Measurements from ENCODE around the gene PBX4.

Gene PBX4

DNA sequence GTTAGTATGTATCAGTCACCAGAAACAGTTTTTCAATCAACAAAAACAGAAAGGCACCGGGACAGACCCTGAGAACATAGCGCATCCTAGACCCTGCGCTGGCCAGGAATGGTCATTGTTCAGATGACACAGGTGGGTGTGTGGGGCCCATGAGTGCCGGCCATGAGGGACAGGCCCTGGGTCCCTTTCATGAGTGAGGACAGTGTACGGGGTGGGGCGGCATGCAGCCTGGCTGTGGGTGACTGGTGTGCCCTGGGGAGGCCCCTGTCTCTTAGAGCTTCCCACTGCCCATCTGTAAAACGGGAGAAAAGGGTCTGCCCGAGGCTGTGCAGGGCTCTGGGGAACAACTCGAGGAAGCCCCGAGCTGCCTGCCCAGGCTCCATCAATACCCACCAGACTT lies 25.8 kb downstream of the PBX4 start:
- DNase-seq (ENCODE audit: low read depth), result no peak
- TF ChIP-seq, protein P1, sequence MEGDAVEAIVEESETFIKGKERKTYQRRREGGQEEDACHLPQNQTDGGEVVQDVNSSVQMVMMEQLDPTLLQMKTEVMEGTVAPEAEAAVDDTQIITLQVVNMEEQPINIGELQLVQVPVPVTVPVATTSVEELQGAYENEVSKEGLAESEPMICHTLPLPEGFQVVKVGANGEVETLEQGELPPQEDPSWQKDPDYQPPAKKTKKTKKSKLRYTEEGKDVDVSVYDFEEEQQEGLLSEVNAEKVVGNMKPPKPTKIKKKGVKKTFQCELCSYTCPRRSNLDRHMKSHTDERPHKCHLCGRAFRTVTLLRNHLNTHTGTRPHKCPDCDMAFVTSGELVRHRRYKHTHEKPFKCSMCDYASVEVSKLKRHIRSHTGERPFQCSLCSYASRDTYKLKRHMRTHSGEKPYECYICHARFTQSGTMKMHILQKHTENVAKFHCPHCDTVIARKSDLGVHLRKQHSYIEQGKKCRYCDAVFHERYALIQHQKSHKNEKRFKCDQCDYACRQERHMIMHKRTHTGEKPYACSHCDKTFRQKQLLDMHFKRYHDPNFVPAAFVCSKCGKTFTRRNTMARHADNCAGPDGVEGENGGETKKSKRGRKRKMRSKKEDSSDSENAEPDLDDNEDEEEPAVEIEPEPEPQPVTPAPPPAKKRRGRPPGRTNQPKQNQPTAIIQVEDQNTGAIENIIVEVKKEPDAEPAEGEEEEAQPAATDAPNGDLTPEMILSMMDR (IDR thresholded peaks at IDR 0.05; ENCODE audit: low read depth, low read length), result no peak
- no peak for TF ChIP-seq POLR2A (IDR thresholded peaks at IDR 0.05; ENCODE audit: extremely low read depth, insufficient read length)
- no peak overlapping the region for H3K4me3 ChIP-seq (ENCODE audit: low read depth, low read length)

DNA sequence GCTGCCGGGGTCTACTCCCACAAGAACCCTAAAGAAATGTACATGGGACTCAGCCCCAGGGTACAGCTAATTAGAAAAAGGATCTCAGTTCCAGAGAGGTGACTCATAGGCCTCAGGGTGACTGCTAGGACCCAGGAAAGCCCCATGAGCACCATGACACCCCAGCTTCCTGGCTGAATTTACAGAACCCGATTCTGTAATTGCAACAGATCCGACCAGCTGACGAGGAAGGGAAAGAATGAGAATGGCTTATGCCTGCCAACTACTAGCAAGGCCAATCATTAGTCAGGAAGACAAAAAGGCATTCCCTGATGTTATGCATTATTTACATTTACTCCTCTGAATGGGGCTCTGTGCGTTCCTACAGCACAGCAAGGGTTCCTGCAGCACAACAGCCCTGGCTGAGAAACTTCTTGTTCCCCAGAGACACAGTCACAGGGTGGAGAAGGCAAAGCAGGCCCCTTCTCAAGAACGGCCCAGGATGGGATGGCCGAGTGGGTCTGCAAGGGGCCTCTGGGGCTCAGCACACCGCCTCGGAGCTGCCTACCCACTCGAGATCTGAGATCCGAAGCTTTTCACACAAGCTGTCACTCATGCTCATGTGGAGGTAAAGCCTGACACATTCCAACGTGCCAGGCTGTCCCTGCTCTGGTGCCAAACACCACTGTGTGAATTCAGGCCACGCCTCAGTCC lies 27.2 kb downstream of the PBX4 start:
- DNase-seq (ENCODE audit: low read depth), result peak; percentile 91
- no peak overlapping the region for H3K4me3 ChIP-seq (ENCODE audit: low read depth, low read length)
- peak; percentile 33; the same call in 1 of the 2 replicates for TF ChIP-seq MYC (IDR thresholded peaks at IDR 0.05; ENCODE audit: low read depth, low read length)
- TF ChIP-seq, protein P2, sequence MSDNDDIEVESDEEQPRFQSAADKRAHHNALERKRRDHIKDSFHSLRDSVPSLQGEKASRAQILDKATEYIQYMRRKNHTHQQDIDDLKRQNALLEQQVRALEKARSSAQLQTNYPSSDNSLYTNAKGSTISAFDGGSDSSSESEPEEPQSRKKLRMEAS (IDR thresholded peaks at IDR 0.05; ENCODE audit: low read depth, low read length), result peak; percentile 64
- TF ChIP-seq, protein P1 (IDR thresholded peaks at IDR 0.05; ENCODE audit: low read depth, low read length), result no peak
- no peak for TF ChIP-seq POLR2A (IDR thresholded peaks at IDR 0.05; ENCODE audit: extremely low read depth, insufficient read length)

DNA sequence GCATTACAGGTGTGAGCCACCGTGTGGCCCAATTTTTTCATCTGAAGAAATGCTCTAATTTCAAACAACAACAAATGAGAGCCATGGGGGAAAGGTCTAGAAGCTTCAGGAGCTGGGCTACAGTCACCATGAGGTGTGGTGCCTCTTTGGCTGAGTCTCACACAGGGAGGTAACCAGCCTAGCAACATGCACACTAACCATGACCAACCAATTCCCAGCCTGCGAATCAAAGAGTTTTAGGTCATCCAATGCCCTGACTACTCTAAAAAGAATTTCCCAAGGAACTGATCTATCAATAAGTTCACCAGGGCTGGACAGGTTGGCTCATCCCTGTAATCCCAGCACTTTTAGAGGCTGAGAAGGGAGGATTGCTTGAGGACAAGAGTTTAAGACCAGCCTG lies 29.9 kb downstream of the PBX4 start:
- H3K4me3 ChIP-seq (ENCODE audit: low read depth, low read length), result no peak overlapping the region
- TF ChIP-seq, protein P1 (IDR thresholded peaks at IDR 0.05; ENCODE audit: low read depth, low read length), result no peak
- TF ChIP-seq, protein P2 (IDR thresholded peaks at IDR 0.05; ENCODE audit: low read depth, low read length), result no peak
- TF ChIP-seq POLR2A (IDR thresholded peaks at IDR 0.05; ENCODE audit: extremely low read depth, insufficient read length) (no peak), MYC (IDR thresholded peaks at IDR 0.05; ENCODE audit: low read depth, low read length) (no peak)
- no peak for DNase-seq (ENCODE audit: low read depth)

DNA sequence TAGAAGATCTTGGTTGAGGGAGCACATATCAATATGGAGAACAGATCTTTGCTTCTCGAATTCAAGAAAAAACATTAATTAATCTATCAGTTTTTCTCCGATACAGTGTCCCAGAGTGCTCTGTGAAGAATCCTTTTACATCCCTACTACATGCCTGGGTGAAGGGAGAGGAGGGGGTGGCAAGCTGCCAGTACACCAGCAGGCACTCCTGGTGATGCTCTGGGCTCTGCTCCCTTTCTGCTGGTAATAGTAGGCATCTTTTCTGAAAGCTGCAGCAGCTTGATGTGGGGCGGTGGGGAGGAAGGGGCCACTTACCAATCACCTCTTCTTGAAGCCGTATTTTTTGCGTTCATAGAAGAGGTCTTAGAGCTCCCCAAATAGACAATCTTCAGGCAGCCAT lies 30.7 kb downstream of the PBX4 start:
- H3K4me3 ChIP-seq (ENCODE audit: low read depth, low read length), result no peak overlapping the region
- DNase-seq (ENCODE audit: low read depth), result no peak
- TF ChIP-seq MYC (IDR thresholded peaks at IDR 0.05; ENCODE audit: low read depth, low read length), result no peak

DNA sequence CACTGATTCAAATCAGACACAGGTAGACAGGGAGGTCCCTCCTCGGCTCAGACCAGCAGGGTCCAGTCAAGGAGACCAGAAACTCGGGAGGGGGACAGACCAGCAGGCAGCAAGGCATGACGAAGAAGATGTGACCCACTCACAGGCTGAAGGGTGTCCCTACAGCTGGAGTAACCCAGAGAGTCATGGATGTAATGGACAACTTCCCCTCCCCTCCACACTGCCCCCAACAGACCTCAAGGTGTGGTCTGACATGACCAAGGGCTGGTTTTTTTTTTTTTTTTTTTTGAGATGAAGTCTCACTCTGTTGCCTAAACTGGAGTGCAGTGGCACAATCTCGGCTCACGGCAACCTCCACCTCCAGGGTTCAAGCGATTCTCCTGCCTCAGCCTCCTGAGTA lies 34.1 kb downstream of the PBX4 start:
- TF ChIP-seq, protein P1 (IDR thresholded peaks at IDR 0.05; ENCODE audit: low read depth, low read length), result no peak
- TF ChIP-seq, protein P2 (IDR thresholded peaks at IDR 0.05; ENCODE audit: low read depth, low read length), result no peak
- TF ChIP-seq POLR2A (IDR thresholded peaks at IDR 0.05; ENCODE audit: extremely low read depth, insufficient read length) (no peak), MYC (IDR thresholded peaks at IDR 0.05; ENCODE audit: low read depth, low read length) (no peak)
- no peak for DNase-seq (ENCODE audit: low read depth)
- no peak overlapping the region for H3K4me3 ChIP-seq (ENCODE audit: low read depth, low read length)

DNA sequence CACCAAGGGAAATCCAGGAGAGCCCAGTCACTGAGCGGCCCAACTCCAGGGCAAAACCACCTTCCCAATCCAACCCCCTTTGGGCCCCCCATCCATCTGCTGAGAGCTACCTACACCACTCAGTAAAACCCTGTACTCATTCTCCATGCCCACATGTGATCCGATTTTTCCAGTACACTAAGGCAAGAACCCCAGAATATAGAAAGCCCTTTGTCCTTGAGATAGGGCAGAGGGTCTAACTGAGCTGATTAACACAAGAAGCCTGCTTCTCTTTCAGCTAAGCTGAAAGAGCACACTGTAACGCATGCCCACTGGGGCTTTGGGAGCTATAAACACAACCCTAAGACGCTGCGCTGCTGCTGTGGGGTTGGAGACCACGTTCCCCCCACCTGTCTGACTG lies 36.0 kb downstream of the PBX4 start:
- TF ChIP-seq, protein P1 (IDR thresholded peaks at IDR 0.05; ENCODE audit: low read depth, low read length), result no peak
- no peak for DNase-seq (ENCODE audit: low read depth)
- H3K4me3 ChIP-seq (ENCODE audit: low read depth, low read length), result no peak overlapping the region

Data from NB4 (cell line).